ENCODE measurements around the gene ZC3HAV1.

The ZC3HAV1 gene

DNA sequence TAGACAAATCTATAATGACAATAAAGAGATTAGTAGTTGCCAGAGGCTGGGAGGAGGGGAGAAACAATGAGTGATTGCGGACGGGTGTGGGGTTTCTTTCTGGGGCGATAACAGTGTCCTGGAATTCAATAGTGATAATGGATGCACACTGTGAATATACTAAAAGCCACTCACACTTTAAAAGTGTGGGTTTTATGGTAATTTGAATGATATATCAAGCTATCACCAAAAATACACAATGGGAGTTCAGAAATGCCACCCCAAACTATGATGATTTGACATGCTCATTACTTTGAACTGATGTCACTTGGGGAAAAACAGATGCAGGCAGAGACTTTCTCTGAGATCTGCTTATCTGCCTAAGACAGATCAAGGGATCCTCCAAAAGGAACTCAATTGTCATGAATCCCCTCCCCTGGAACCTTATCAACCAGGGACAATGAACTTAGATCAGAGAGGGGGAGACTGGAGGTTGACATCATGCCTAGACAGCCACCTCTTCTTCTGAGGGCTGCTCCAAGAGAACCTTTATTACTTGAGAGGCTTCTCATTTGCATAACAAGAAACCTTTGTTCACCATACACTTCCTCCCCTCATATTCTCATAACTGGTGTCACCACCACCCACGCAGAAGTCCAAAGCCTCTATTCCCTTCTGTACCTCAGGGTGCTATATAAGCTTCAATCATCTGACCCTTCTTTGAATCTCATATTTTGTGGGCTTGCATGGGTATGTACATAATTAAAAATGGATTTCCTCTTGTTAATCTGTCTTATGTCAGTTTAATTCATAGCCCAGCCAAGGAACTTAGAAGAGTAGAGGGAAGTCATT is 14.8 kb upstream of the ZC3HAV1 start:
- Histone ChIP-seq H3K36me3 (ENCODE audit: insufficient read depth, low read depth, low read length) (no peaks in the 10 kb centered on the region), H3K9me3 (ENCODE audit: insufficient read depth, low read depth, low read length) (no peaks in the 10 kb centered on the region), H3K4me1 (ENCODE audit: insufficient read depth, low read length) (peaks cover 4% of the 10 kb centered on the region; the same call in 1 of the 2 replicates), H3K27me3 (ENCODE audit: insufficient read depth, low read length) (no peaks in the 10 kb centered on the region), H3K9ac (ENCODE audit: low read depth, low read length) (no peak overlapping the region), H3K4me3 (ENCODE audit: low read length) (no peak overlapping the region), H3K27ac (ENCODE audit: low read length) (no peak overlapping the region)

GRCh38 chr7:139119486-139119849 is 9.9 kb upstream of the ZC3HAV1 start:
- H3K27ac ChIP-seq (ENCODE audit: low read length) = no peak overlapping the region
- peaks cover 4% of the 10 kb centered on the region; the same call in 1 of the 2 replicates for H3K4me1 ChIP-seq (ENCODE audit: insufficient read depth, low read length)
- no peaks in the 10 kb centered on the region for H3K27me3 ChIP-seq (ENCODE audit: insufficient read depth, low read length)
- no peaks in the 10 kb centered on the region for H3K9me3 ChIP-seq (ENCODE audit: insufficient read depth, low read depth, low read length)
- H3K9ac ChIP-seq (ENCODE audit: low read depth, low read length) = no peak overlapping the region
- no peak overlapping the region for H3K4me3 ChIP-seq (ENCODE audit: low read length)
- H3K36me3 ChIP-seq (ENCODE audit: insufficient read depth, low read depth, low read length) = no peaks in the 10 kb centered on the region

GRCh38 chr7:139118805-139119485 is 9.4 kb upstream of the ZC3HAV1 start:
- H3K4me3 ChIP-seq (ENCODE audit: low read length) = no peak overlapping the region
- H3K4me1 ChIP-seq (ENCODE audit: insufficient read depth, low read length) = no peaks in the 10 kb centered on the region
- H3K9ac ChIP-seq (ENCODE audit: low read depth, low read length) = no peak overlapping the region
- H3K9me3 ChIP-seq (ENCODE audit: insufficient read depth, low read depth, low read length) = no peaks in the 10 kb centered on the region
- H3K27me3 ChIP-seq (ENCODE audit: insufficient read depth, low read length) = no peaks in the 10 kb centered on the region
- H3K27ac ChIP-seq (ENCODE audit: low read length) = no peak overlapping the region
- no peaks in the 10 kb centered on the region for H3K36me3 ChIP-seq (ENCODE audit: insufficient read depth, low read depth, low read length)

- Histone ChIP-seq H3K9ac (ENCODE audit: low read depth, low read length) (no peak overlapping the region), H3K27ac (ENCODE audit: low read length) (no peak overlapping the region), H3K9me3 (ENCODE audit: insufficient read depth, low read depth, low read length) (no peaks in the 10 kb centered on the region), H3K27me3 (ENCODE audit: insufficient read depth, low read length) (no peaks in the 10 kb centered on the region), H3K4me3 (ENCODE audit: low read length) (no peak overlapping the region), H3K4me1 (ENCODE audit: insufficient read depth, low read length) (no peaks in the 10 kb centered on the region), H3K36me3 (ENCODE audit: insufficient read depth, low read depth, low read length) (no peaks in the 10 kb centered on the region)
Observed at GRCh38 chr7:139118234-139118804, 8.8 kb upstream of the ZC3HAV1 start.

DNA sequence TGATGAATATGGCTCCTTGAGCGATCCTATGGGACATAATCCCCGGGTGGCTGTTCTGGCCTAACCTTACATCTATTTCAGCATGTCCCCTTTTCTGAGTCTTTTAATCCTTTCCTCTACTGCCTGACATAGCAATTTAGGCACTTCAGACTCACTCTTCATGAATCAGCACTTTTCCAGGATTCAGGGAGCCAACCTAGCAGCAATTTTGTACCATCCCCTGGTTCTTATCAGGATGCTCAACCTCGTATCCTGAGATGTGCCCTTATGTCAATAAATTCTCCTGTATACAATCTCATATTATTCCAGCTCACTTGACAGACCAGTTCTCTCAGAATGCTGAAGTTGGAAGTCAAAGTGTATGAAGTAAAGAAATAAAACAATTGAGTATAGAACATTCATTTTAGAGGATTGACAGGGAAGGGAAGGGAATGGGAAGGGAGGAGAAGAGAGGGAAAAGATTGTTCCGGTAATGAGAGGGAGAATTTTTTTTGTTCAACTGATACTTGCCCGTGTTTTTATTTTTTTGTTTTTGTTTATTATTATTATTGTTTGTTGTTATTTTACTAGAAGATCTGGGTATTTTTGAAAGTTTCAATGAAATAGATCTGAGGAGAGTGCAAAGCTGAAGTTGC is 8.2 kb upstream of the ZC3HAV1 start:
- Histone ChIP-seq H3K27ac (ENCODE audit: low read length) (no peak overlapping the region), H3K27me3 (ENCODE audit: insufficient read depth, low read length) (no peaks in the 10 kb centered on the region), H3K36me3 (ENCODE audit: insufficient read depth, low read depth, low read length) (no peaks in the 10 kb centered on the region), H3K4me3 (ENCODE audit: low read length) (no peak overlapping the region), H3K4me1 (ENCODE audit: insufficient read depth, low read length) (no peaks in the 10 kb centered on the region), H3K9me3 (ENCODE audit: insufficient read depth, low read depth, low read length) (no peaks in the 10 kb centered on the region), H3K9ac (ENCODE audit: low read depth, low read length) (no peak overlapping the region)

DNA sequence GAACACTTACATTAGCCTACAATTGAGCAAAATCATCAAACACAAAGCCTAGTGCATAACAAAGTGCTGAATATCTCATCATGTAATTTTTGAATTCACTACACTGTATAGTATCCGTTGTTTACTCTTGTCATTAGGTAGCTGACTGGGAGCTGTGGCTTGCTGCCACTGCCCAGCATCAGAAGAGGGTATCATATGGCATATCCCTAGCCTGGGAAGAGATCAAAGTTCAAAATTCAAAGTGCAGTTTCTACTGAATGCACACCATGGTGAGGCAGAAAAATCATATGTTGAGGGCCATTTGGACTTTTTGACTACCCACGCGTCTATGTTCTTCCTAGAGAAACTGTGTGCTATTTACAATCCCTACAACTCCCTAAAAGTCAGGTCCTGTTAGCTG is 7.5 kb upstream of the ZC3HAV1 start:
- H3K27me3 ChIP-seq (ENCODE audit: insufficient read depth, low read length) = no peaks in the 10 kb centered on the region
- no peaks in the 10 kb centered on the region for H3K36me3 ChIP-seq (ENCODE audit: insufficient read depth, low read depth, low read length)
- H3K4me1 ChIP-seq (ENCODE audit: insufficient read depth, low read length) = no peaks in the 10 kb centered on the region
- H3K4me3 ChIP-seq (ENCODE audit: low read length) = no peak overlapping the region
- no peak overlapping the region for H3K27ac ChIP-seq (ENCODE audit: low read length)
- H3K9ac ChIP-seq (ENCODE audit: low read depth, low read length) = no peak overlapping the region
- H3K9me3 ChIP-seq (ENCODE audit: insufficient read depth, low read depth, low read length) = no peaks in the 10 kb centered on the region

GRCh38 chr7:139115104-139115503 is 5.6 kb upstream of the ZC3HAV1 start:
- Histone ChIP-seq H3K9me3 (ENCODE audit: insufficient read depth, low read depth, low read length) (no peaks in the 10 kb centered on the region), H3K27me3 (ENCODE audit: insufficient read depth, low read length) (peaks cover 14% of the 10 kb centered on the region), H3K36me3 (ENCODE audit: insufficient read depth, low read depth, low read length) (no peaks in the 10 kb centered on the region), H3K4me3 (ENCODE audit: low read length) (no peak overlapping the region), H3K27ac (ENCODE audit: low read length) (no peak overlapping the region), H3K4me1 (ENCODE audit: insufficient read depth, low read length) (no peaks in the 10 kb centered on the region), H3K9ac (ENCODE audit: low read depth, low read length) (no peak overlapping the region)

- Histone ChIP-seq H3K9ac (ENCODE audit: low read depth, low read length) (no peak overlapping the region), H3K9me3 (ENCODE audit: insufficient read depth, low read depth, low read length) (no peaks in the 10 kb centered on the region), H3K36me3 (ENCODE audit: insufficient read depth, low read depth, low read length) (no peaks in the 10 kb centered on the region), H3K27me3 (ENCODE audit: insufficient read depth, low read length) (peaks cover 19% of the 10 kb centered on the region), H3K4me1 (ENCODE audit: insufficient read depth, low read length) (no peaks in the 10 kb centered on the region; the same call in 1 of the 2 replicates), H3K4me3 (ENCODE audit: low read length) (no peak overlapping the region), H3K27ac (ENCODE audit: low read length) (no peak overlapping the region)
Observed at GRCh38 chr7:139114585-139114984, 5.1 kb upstream of the ZC3HAV1 start.

DNA sequence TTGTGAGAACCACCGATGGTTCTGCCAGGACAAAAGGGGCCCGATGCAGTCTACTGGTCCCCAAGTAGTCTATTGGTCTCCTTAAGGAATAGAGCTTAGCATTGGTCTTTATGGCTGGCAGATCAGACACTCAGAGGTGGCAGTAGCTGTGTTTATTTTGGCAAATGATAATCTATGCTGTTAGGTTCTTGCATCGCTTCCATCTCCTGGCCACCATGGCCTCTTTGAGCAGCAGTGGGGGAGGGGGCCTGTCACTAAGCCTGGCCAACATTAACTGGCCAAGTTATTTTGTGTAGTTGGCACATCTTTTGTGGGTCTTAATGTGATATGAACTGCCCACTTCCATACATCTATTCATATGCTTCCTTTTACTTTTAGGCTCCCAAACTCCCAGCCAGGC is 4.5 kb upstream of the ZC3HAV1 start:
- H3K27me3 ChIP-seq (ENCODE audit: insufficient read depth, low read length) = peaks cover 25% of the 10 kb centered on the region
- H3K4me1 ChIP-seq (ENCODE audit: insufficient read depth, low read length) = no peaks in the 10 kb centered on the region; the same call in 1 of the 2 replicates
- H3K9me3 ChIP-seq (ENCODE audit: insufficient read depth, low read depth, low read length) = no peaks in the 10 kb centered on the region
- H3K36me3 ChIP-seq (ENCODE audit: insufficient read depth, low read depth, low read length) = no peaks in the 10 kb centered on the region
- H3K27ac ChIP-seq (ENCODE audit: low read length) = no peak overlapping the region
- no peak overlapping the region for H3K4me3 ChIP-seq (ENCODE audit: low read length)
- H3K9ac ChIP-seq (ENCODE audit: low read depth, low read length) = no peak overlapping the region

GRCh38 chr7:139112741-139113250 is 3.3 kb upstream of the ZC3HAV1 start:
- peaks cover 35% of the 10 kb centered on the region for H3K27me3 ChIP-seq (ENCODE audit: insufficient read depth, low read length)
- no peaks in the 10 kb centered on the region for H3K9me3 ChIP-seq (ENCODE audit: insufficient read depth, low read depth, low read length)
- peaks cover 2% of the 10 kb centered on the region; the same call in 1 of the 2 replicates for H3K4me1 ChIP-seq (ENCODE audit: insufficient read depth, low read length)
- no peak overlapping the region for H3K4me3 ChIP-seq (ENCODE audit: low read length)
- no peaks in the 10 kb centered on the region for H3K36me3 ChIP-seq (ENCODE audit: insufficient read depth, low read depth, low read length)
- H3K27ac ChIP-seq (ENCODE audit: low read length) = no peak overlapping the region
- H3K9ac ChIP-seq (ENCODE audit: low read depth, low read length) = no peak overlapping the region

DNA sequence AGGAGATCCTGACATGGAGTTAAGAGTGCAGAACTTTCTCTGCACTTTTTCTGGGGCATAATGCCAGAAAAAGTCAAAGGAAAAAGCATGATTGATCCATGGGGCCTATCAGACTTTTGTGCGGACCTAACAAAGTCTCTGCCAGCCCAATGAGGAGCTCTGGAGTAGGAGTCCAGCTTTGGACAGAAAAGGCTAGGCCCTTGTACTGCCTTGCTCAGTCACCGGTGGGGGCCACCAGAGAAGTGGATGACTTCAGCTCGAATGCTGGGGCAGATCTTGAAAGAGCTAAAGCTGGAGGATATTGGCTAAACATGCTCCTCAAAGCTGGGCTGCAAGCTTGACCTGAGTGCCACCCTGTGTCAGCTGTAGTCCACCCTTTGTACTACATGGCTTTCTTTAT is 2.8 kb upstream of the ZC3HAV1 start:
- H3K27me3 ChIP-seq (ENCODE audit: insufficient read depth, low read length) = peaks cover 40% of the 10 kb centered on the region
- no peak overlapping the region for H3K27ac ChIP-seq (ENCODE audit: low read length)
- no peak overlapping the region for H3K9ac ChIP-seq (ENCODE audit: low read depth, low read length)
- no peaks in the 10 kb centered on the region for H3K36me3 ChIP-seq (ENCODE audit: insufficient read depth, low read depth, low read length)
- H3K4me1 ChIP-seq (ENCODE audit: insufficient read depth, low read length) = peaks cover 3% of the 10 kb centered on the region; the same call in 1 of the 2 replicates
- no peak overlapping the region for H3K4me3 ChIP-seq (ENCODE audit: low read length)
- no peaks in the 10 kb centered on the region for H3K9me3 ChIP-seq (ENCODE audit: insufficient read depth, low read depth, low read length)

Measured in iPS-20b (cell line).